K562 (cell line): ENCODE data around the gene HNRNPF.
A peak's percentile ranks its signal among the peaks of the same experiment; 100 is the strongest.

Experiments
- CEBPB ChIP-seq: fragments of 450-650 bp; IDR thresholded peaks from 2 replicates; pipeline ENCODE4 v1.6.1; 2016; ENCODE audit warnings: missing genetic modification characterization, missing compliant biosample characterization
- EGR1 ChIP-seq: fragments of 450-650 bp; conservative IDR thresholded peaks from 2 replicates; pipeline ENCODE4 v1.6.1; 2017; ENCODE audit warnings: mild to moderate bottlenecking
- ESRRA ChIP-seq: fragments of 450-650 bp; IDR thresholded peaks from 2 replicates; pipeline ENCODE4 v1.6.1; 2014; ENCODE audit warnings: low read depth, mild to moderate bottlenecking, moderate library complexity, borderline replicate concordance
- FOS ChIP-seq: IDR thresholded peaks from 3 replicates; pipeline ENCODE4 v1.6.1; 2011; ENCODE audit not compliant: insufficient read length; ENCODE audit errors: extremely low read depth
- HCFC1 ChIP-seq: IDR thresholded peaks from 2 replicates; pipeline ENCODE4 v1.6.1; 2012; ENCODE audit warnings: low read depth, low read length, improper control_type of control experiment
- POLR2A ChIP-seq: fragments of 450-650 bp; conservative IDR thresholded peaks from 2 replicates; pipeline ENCODE4 v1.6.1; 2016
- RAD21 ChIP-seq, 2 experiments: fragments of 250-450 bp in 1 of 2; fragments of 450-650 bp in 1 of 2; sonication (Bioruptor Pico) in 1 of 2; formaldehyde crosslinking in 1 of 2; IDR thresholded peaks in 1 of 2; conservative IDR thresholded peaks in 1 of 2; 2 replicates each; pipeline versions ENCODE4 v1.4.0 to v1.8.0; 2020 to 2022; ENCODE audit warnings: mild to moderate bottlenecking in 2 of 2, moderate library complexity in 1 of 2
- TCF7L2 ChIP-seq: fragments of 150-350 bp; IDR thresholded peaks from 2 replicates; pipeline ENCODE4 v1.6.1; 2016; ENCODE audit warnings: low read depth, mild to moderate bottlenecking, low read length, moderate library complexity
- TEAD2 ChIP-seq: fragments of 450-650 bp; IDR thresholded peaks from 2 replicates; pipeline ENCODE4 v1.6.1; 2016; ENCODE audit warnings: missing genetic modification characterization, control low read depth, missing compliant biosample characterization
- YY1 ChIP-seq, 3 experiments: IDR thresholded peaks; 2 replicates each; pipeline ENCODE4 v1.6.1; 2011; ENCODE audit warnings: low read length in 2 of 3, mild to moderate bottlenecking in 2 of 3, moderate library complexity in 2 of 3, borderline replicate concordance in 1 of 3, control low read depth in 1 of 3, low read depth in 1 of 3; ENCODE audit not compliant: insufficient read depth in 3 of 3, insufficient replicate concordance in 2 of 3, control insufficient read depth in 1 of 3, insufficient read length in 1 of 3; ENCODE audit errors: extremely low read depth in 1 of 3
- ZBTB33 ChIP-seq: sonication (generic); formaldehyde crosslinking; IDR thresholded peaks from 2 replicates; pipeline ENCODE4 v1.8.1; 2023; ENCODE audit warnings: mild to moderate bottlenecking, missing genetic modification reagents
- TF ChIP-seq, protein P1 (sequence below): sonication (generic); formaldehyde crosslinking; IDR thresholded peaks from 2 replicates; pipeline ENCODE4 v1.8.0; 2023; ENCODE audit warnings: missing genetic modification reagents, mild to moderate bottlenecking, borderline replicate concordance
- TF ChIP-seq, protein P2 (sequence below), 3 experiments: IDR thresholded peaks in 2 of 3; conservative IDR thresholded peaks in 1 of 3; 2 replicates each; pipeline ENCODE4 v1.5.1; 2011 to 2012; ENCODE audit warnings: low read length in 3 of 3, mild to moderate bottlenecking in 3 of 3, control low read depth in 2 of 3, improper control_type of control experiment in 1 of 3, inconsistent platforms in 1 of 3, low read depth in 1 of 3, mixed read lengths in 1 of 3, moderate library complexity in 1 of 3; ENCODE audit not compliant: insufficient read depth in 2 of 3

DNA sequence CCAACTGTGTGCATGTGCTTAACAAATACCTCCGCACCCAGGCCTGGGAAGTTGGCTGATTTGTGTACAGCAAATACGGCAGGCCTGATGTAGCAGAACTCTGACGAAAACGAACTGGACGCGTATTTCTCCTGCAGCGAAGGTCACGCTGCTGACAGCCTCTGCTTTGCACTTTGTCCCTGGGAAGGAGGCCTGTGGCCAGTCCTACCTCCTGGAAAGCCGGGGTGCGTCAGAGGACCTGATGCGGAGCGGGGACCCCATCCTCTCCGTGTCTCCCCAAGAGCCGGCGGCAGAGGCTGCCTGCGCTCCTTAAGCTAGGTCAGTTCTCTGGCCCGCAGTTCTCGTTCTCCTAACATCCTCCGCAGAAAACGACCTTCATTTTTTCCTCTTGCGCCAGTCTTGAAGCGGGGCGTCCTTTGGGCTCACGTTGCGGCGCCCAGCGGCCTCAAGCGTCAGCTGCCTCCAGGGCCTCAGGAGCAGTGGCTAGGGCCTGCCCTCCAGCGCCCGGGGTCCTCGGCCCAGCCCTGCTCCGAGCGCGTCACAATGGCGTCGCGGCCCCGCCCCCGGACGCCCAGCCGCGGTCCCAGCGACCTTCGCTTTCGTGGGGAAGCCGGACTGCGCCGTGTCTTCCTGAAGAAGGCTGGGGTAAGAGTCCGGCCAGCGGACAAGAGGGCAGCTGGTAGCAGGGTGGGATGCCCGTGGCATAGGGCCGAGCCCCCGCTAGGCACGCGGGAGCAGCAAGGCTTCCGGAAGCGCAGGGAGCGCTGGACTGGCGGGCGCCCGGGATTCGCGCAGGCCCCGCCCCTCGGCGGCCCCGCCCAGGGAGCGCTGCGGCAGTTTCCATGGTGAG is 27.5 kb upstream of the HNRNPF start, which contains the start of gene ZNF487:
- peak; percentile 86 to 87 for TF ChIP-seq RAD21 (CRISPR knock-in tag; conservative IDR thresholded peaks at IDR 0.05 in 1 of 2, IDR thresholded peaks at IDR 0.05 in 1 of 2)
- TF ChIP-seq, protein P1, sequence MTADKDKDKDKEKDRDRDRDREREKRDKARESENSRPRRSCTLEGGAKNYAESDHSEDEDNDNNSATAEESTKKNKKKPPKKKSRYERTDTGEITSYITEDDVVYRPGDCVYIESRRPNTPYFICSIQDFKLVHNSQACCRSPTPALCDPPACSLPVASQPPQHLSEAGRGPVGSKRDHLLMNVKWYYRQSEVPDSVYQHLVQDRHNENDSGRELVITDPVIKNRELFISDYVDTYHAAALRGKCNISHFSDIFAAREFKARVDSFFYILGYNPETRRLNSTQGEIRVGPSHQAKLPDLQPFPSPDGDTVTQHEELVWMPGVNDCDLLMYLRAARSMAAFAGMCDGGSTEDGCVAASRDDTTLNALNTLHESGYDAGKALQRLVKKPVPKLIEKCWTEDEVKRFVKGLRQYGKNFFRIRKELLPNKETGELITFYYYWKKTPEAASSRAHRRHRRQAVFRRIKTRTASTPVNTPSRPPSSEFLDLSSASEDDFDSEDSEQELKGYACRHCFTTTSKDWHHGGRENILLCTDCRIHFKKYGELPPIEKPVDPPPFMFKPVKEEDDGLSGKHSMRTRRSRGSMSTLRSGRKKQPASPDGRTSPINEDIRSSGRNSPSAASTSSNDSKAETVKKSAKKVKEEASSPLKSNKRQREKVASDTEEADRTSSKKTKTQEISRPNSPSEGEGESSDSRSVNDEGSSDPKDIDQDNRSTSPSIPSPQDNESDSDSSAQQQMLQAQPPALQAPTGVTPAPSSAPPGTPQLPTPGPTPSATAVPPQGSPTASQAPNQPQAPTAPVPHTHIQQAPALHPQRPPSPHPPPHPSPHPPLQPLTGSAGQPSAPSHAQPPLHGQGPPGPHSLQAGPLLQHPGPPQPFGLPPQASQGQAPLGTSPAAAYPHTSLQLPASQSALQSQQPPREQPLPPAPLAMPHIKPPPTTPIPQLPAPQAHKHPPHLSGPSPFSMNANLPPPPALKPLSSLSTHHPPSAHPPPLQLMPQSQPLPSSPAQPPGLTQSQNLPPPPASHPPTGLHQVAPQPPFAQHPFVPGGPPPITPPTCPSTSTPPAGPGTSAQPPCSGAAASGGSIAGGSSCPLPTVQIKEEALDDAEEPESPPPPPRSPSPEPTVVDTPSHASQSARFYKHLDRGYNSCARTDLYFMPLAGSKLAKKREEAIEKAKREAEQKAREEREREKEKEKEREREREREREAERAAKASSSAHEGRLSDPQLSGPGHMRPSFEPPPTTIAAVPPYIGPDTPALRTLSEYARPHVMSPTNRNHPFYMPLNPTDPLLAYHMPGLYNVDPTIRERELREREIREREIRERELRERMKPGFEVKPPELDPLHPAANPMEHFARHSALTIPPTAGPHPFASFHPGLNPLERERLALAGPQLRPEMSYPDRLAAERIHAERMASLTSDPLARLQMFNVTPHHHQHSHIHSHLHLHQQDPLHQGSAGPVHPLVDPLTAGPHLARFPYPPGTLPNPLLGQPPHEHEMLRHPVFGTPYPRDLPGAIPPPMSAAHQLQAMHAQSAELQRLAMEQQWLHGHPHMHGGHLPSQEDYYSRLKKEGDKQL (CRISPR knock-in tag): no peak
- no peak for TF ChIP-seq HCFC1
- peak; percentile 90 for TF ChIP-seq EGR1
- TF ChIP-seq POLR2A: peak; percentile 96
- no peak for TF ChIP-seq FOS
- no peak for TF ChIP-seq TCF7L2
- TF ChIP-seq TEAD2: no peak
- TF ChIP-seq, protein P2, sequence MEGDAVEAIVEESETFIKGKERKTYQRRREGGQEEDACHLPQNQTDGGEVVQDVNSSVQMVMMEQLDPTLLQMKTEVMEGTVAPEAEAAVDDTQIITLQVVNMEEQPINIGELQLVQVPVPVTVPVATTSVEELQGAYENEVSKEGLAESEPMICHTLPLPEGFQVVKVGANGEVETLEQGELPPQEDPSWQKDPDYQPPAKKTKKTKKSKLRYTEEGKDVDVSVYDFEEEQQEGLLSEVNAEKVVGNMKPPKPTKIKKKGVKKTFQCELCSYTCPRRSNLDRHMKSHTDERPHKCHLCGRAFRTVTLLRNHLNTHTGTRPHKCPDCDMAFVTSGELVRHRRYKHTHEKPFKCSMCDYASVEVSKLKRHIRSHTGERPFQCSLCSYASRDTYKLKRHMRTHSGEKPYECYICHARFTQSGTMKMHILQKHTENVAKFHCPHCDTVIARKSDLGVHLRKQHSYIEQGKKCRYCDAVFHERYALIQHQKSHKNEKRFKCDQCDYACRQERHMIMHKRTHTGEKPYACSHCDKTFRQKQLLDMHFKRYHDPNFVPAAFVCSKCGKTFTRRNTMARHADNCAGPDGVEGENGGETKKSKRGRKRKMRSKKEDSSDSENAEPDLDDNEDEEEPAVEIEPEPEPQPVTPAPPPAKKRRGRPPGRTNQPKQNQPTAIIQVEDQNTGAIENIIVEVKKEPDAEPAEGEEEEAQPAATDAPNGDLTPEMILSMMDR (IDR thresholded peaks at IDR 0.05 in 2 of 3, conservative IDR thresholded peaks at IDR 0.05 in 1 of 3; ENCODE audit: insufficient read depth in 2 of 3, low read depth in 1 of 3, low read length in 3 of 3): peak; percentile 51 to 93 (median 76); a peak in 5 of 6 replicates
- TF ChIP-seq YY1 (IDR thresholded peaks at IDR 0.05; ENCODE audit: borderline replicate concordance in 1 of 3, control insufficient read depth in 1 of 3, extremely low read depth in 1 of 3, insufficient read depth in 3 of 3, insufficient read length in 1 of 3, insufficient replicate concordance in 2 of 3, low read depth in 1 of 3, low read length in 2 of 3): peak; percentile 66 to 93 (median 90)
- peak; percentile 64 for TF ChIP-seq CEBPB (tag)
- peak; percentile 91 for TF ChIP-seq ESRRA
- peak; percentile 72; the same call in 1 of the 2 replicates for TF ChIP-seq ZBTB33 (CRISPR knock-in tag)
